ENCODE data around the gene COL4A5. TPM values are rescaled to one million over a fixed set of nuclear protein-coding genes. Genes with fewer than 3 reads are reported as not detected.
"Not testable (repeated sequence)": the region's sequence is repeated elsewhere in the genome, so short reads cannot be mapped to it uniquely, and the experiment has no call there.

COL4A5 gene
- total RNA-seq, 1 donor from 2014 or later, result not detected

GRCh38 chrX:108456971-108457477 lies 17.4 kb downstream of the COL4A5 start:
- CTCF ChIA-PET, result no interaction called here
- H3K27ac Mint-ChIP-seq, result no peak overlapping the region
- TF ChIP-seq CTCF (IDR thresholded peaks at IDR 0.05), result no peak

GRCh38 chrX:108464604-108465003 lies 25.0 kb downstream of the COL4A5 start:
- DNase-seq, result no peak
- ChIA-PET POLR2A (no interaction called here), CTCF (no interaction called here)
- Mint-ChIP-seq H3K27ac (no peak overlapping the region), H3K27me3 (no peaks in the 10 kb centered on the region), H3K4me1 (no peaks in the 10 kb centered on the region), H3K36me3 (ENCODE audit: low read depth) (no peaks in the 10 kb centered on the region), H3K4me3 (no peak overlapping the region), H3K9me3 (no peaks in the 10 kb centered on the region)
- intact Hi-C loops (cut with micrococcal nuclease), result no loop called here
- no peak for ATAC-seq (ENCODE audit: low read depth)
- no peak for TF ChIP-seq CTCF (IDR thresholded peaks at IDR 0.05)

More at GRCh38 chrX:108456971-108457477, 17.4 kb downstream of the COL4A5 start:
- POLR2A ChIA-PET, result no interaction called here
- H3K4me1 Mint-ChIP-seq, result no peaks in the 10 kb centered on the region
- H3K9me3 Mint-ChIP-seq, result no peaks in the 10 kb centered on the region
- H3K27me3 Mint-ChIP-seq, result no peaks in the 10 kb centered on the region
- DNase-seq (no peak), ATAC-seq (ENCODE audit: low read depth) (no peak)
- intact Hi-C loops (cut with micrococcal nuclease), result no loop called here
- no peaks in the 10 kb centered on the region for H3K36me3 Mint-ChIP-seq (ENCODE audit: low read depth)
- H3K4me3 Mint-ChIP-seq, result no peak overlapping the region

GRCh38 chrX:108468486-108468885 lies 28.8 kb downstream of the COL4A5 start:
- no peaks in the 10 kb centered on the region for H3K9me3 Mint-ChIP-seq
- H3K27me3 Mint-ChIP-seq, result no peaks in the 10 kb centered on the region
- CTCF ChIA-PET, result no interaction called here
- DNase-seq (no peak), ATAC-seq (ENCODE audit: low read depth) (no peak)
- H3K4me3 Mint-ChIP-seq, result no peak overlapping the region
- no peaks in the 10 kb centered on the region for H3K4me1 Mint-ChIP-seq
- H3K36me3 Mint-ChIP-seq (ENCODE audit: low read depth), result no peaks in the 10 kb centered on the region
- POLR2A ChIA-PET, result no interaction called here
- intact Hi-C loops (cut with micrococcal nuclease), result no loop called here
- no peak overlapping the region for H3K27ac Mint-ChIP-seq
- TF ChIP-seq CTCF (IDR thresholded peaks at IDR 0.05), result no peak

- no peak for TF ChIP-seq CTCF (IDR thresholded peaks at IDR 0.05)
- no peaks in the 10 kb centered on the region for H3K4me1 Mint-ChIP-seq
- intact Hi-C loops (cut with micrococcal nuclease), result no loop called here
- H3K4me3 Mint-ChIP-seq, result no peak overlapping the region
- H3K9me3 Mint-ChIP-seq, result no peaks in the 10 kb centered on the region
- DNase-seq, result no peak
- no peaks in the 10 kb centered on the region for H3K27me3 Mint-ChIP-seq
- POLR2A ChIA-PET, result no interaction called here
- H3K27ac Mint-ChIP-seq, result no peak overlapping the region
- ATAC-seq (ENCODE audit: low read depth), result no peak
- CTCF ChIA-PET, result no interaction called here
- no peaks in the 10 kb centered on the region for H3K36me3 Mint-ChIP-seq (ENCODE audit: low read depth)
These were observed 34.3 kb downstream of the COL4A5 start for GRCh38 chrX:108473979-108474378.

DNA sequence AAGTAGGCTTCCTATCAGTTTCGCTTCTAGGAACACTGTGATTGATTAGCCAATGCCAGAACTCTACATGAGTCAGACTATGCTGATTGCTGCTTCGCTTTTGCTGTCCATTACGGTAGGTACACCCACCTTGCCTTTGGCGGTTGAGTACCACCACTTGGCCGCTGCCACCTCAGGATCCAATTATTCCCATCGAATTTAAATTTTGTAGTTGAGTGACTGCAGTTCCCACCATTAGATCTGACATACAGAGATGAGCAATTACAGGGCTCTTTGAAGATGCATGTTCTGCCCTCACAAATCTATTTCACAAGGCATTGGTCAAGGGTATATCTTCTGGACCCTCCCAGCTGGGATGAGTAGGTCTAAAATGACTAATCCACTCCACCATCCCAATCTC lies 41.9 kb downstream of the COL4A5 start:
- POLR2A ChIA-PET; H3K27me3 Mint-ChIP-seq; H3K4me3 Mint-ChIP-seq; intact Hi-C loops (cut with micrococcal nuclease); H3K4me1 Mint-ChIP-seq; H3K36me3 Mint-ChIP-seq (ENCODE audit: low read depth); ATAC-seq (ENCODE audit: low read depth); CTCF ChIA-PET; DNase-seq; H3K9me3 Mint-ChIP-seq; H3K27ac Mint-ChIP-seq: not testable (repeated sequence)

GRCh38 chrX:108484251-108484650 lies 44.6 kb downstream of the COL4A5 start:
- H3K27me3 Mint-ChIP-seq, result no peaks in the 10 kb centered on the region
- no peak for DNase-seq
- ChIA-PET CTCF (no interaction called here), POLR2A (no interaction called here)
- intact Hi-C loops (cut with micrococcal nuclease), result no loop called here
- H3K4me3 Mint-ChIP-seq, result no peak overlapping the region
- ATAC-seq (ENCODE audit: low read depth), result no peak
- no peak for TF ChIP-seq CTCF (IDR thresholded peaks at IDR 0.05)
- H3K27ac Mint-ChIP-seq, result no peak overlapping the region
- no peaks in the 10 kb centered on the region for H3K9me3 Mint-ChIP-seq
- H3K4me1 Mint-ChIP-seq, result no peaks in the 10 kb centered on the region
- H3K36me3 Mint-ChIP-seq (ENCODE audit: low read depth), result no peaks in the 10 kb centered on the region
